Heart left ventricle (tissue), 16 donors: ENCODE measurements around the gene ABHD1. TPM values are rescaled to one million over a fixed set of nuclear protein-coding genes. Genes with fewer than 3 reads are reported as not detected.

Experiments
- ATAC-seq, 4 donors: fragments of 200-7000 bp; cut with Tn5 transposase; one replicate each; pipeline ENCODE4 v1.9.1; 2020 to 2022; ENCODE audit warnings: moderate library complexity in 4 of 4, mild to moderate bottlenecking in 3 of 4, moderate number of reproducible peaks in 1 of 4
- DNase-seq, 5 donors: peaks; one replicate each; pipeline ENCODE4 v3.0.0-alpha.2; 2020
- H3K27ac ChIP-seq, 12 donors: fragments of 200-600 bp; sonication (generic) in 4 of 12; one replicate each; pipeline versions ENCODE4 v1.5.0 to v1.8.0; 2016 to 2022; ENCODE audit warnings: mild to moderate bottlenecking in 2 of 12
- H3K27me3 ChIP-seq, 9 donors: fragments of 200-600 bp; sonication (generic) in 2 of 9; one replicate each; pipeline versions ENCODE4 v1.5.1 to v1.8.0; 2016 to 2022; ENCODE audit warnings: mild to moderate bottlenecking in 3 of 9
- H3K36me3 ChIP-seq, 9 donors: fragments of 200-600 bp; sonication (generic) in 2 of 9; one replicate each; pipeline versions ENCODE4 v1.5.0 to v1.8.0; 2018 to 2022; ENCODE audit warnings: mild to moderate bottlenecking in 2 of 9
- H3K4me1 ChIP-seq, 12 donors: fragments of 200-600 bp; sonication (generic) in 4 of 12; one replicate each; pipeline versions ENCODE4 v1.5.0 to v1.8.0; 2016 to 2022; ENCODE audit warnings: mild to moderate bottlenecking in 3 of 12
- H3K4me3 ChIP-seq, 12 donors: fragments of 200-600 bp; sonication (generic) in 4 of 12; one replicate each; pipeline versions ENCODE4 v1.5.0 to v1.8.0; 2017 to 2022; ENCODE audit warnings: mild to moderate bottlenecking in 9 of 12, moderate library complexity in 4 of 12
- H3K9me3 ChIP-seq, 12 donors: fragments of 200-600 bp; sonication (generic) in 4 of 12; one replicate each; pipeline versions ENCODE4 v1.5.0 to v1.8.0; 2016 to 2022; ENCODE audit warnings: mild to moderate bottlenecking in 1 of 12
- POLR2A ChIP-seq, 2 donors: fragments of 450-650 bp; IDR thresholded peaks; one replicate each; pipeline ENCODE4 v1.6.1; 2017; ENCODE audit warnings: antibody characterized with exemption in 2 of 2, mild to moderate bottlenecking in 2 of 2, moderate library complexity in 2 of 2
- WGBS, 4 donors: extraction: QIAGEN DNeasy Blood & Tissue Kit in 2 of 4; methylation state at CpG; one replicate each; pipeline versions ENCODE4 v1.1.5 to v1.1.7; 2013 to 2018; 5-methylcytosine and 5-hydroxymethylcytosine counted together
- intact Hi-C, 10 donors: fragments of 100-400 bp; cut with DNase I; formaldehyde crosslinking; loops; one replicate each; pipeline versions ENCODE4 v1.11.1 to v1.14.2; 2022
- polyA plus RNA-seq, 2 donors: library from polyadenylated mRNA; stranded (reverse); fragments of 200-250 nt; gene quantifications; one replicate each; pipeline ENCODE4 v1.2.3, GENCODE V29; 2013
- total RNA-seq, 9 donors: library from RNA; depleted of rRNA in 2 of 9; stranded (reverse); fragments of >200 nt in 2 of 9; fragmentation: NEBNext Ultra II Directional in 3 of 9; extraction: Animal tissue kit (Norgen Biotek cat#: 25700) in 3 of 9; gene quantifications; one replicate each; pipeline versions ENCODE4 v1.1.0 to v1.2.4, GENCODE V29; 2016 to 2023
- TF ChIP-seq, protein P1 (sequence below), 12 donors: fragments of 200-600 bp; sonication (generic) in 4 of 12; IDR thresholded peaks; one replicate each; pipeline versions ENCODE4 v1.5.0 to v1.8.0; 2018 to 2022; ENCODE audit warnings: antibody characterized with exemption in 12 of 12, mild to moderate bottlenecking in 5 of 12
- donor health status: ischemic (EF 13 %, LVEDD 7.1; RV severe dilation, severe dysfunction).
- donor health status: healthy with polysubstance abuse.
- donor health status: DM: no; HTN: yes; CAD: no.
- donor health status: DM: no; HTN: no; CAD: no.
- donor health status: ischemic (EF 25% LVEDD 6.9; RV normal size, moderate dysfunction).
- donor health status: ischemic (EF 25% LVEDD 5.7; RV mildly dilated, moderate dysfunction).
- donor health status: healthy.
- donor health status: DM: yes; HTN: yes; CAD: no.
- donor health status: ischemic (EF 35%, LVEDD 5.7; RV mildly dilated, moderate dysfunction).
- donor health status: nonischemic (EF 11% LVEDD 7.7; RV severe dilation, severe dysfunction).
- donor health status: DM: yes; HTN: yes; CAD: no.
- donor health status: PGD.
- donor health status: ischemic (EF 29% LVEDD 5.4; RV normal size, mild dysfunction).
- donor health status: nonischemic (EF 23%, LVEDD 6.1; RV moderate dilation, normal function).

The ABHD1 gene
- total and polyA plus RNA-seq, 11 donors, result 0.47 to 6.2 (median 2.0) TPM; not detected in 1

DNA sequence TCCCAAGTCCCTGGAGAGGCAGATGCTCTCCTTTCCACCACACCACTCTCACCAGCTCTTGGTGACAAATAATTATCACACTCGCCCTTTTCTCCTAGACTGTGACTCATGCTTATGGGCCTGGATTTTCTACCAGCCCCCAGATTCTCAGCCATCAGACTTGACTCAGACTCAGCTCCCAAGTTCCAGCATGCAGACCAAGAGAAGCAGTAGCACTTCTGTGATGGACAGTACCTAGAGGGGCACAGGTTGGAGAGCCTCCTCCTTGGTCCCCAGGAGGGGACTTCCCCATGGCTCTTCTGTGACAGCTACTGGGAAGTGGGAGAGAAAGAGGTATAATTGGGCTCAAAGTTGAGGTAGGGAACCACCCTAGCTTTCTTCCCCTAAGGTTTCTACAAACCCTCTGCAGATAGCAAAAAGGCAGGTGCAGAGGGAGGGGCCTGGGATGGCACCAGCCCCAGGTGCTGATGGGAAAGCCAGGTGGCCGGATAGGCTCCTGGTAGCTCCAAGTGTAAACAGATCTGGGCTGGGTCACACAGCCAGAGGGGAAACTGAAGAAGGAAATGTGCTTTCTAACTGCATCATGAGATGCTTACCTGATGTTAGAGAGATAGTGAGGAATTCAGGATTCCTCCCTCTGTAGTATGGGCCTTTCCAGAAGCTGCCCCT is 29.3 kb downstream of the ABHD1 start:
- no peak for DNase-seq
- no peaks in the 10 kb centered on the region for H3K9me3 ChIP-seq
- no peak for TF ChIP-seq POLR2A (IDR thresholded peaks at IDR 0.05)
- TF ChIP-seq, protein P1, sequence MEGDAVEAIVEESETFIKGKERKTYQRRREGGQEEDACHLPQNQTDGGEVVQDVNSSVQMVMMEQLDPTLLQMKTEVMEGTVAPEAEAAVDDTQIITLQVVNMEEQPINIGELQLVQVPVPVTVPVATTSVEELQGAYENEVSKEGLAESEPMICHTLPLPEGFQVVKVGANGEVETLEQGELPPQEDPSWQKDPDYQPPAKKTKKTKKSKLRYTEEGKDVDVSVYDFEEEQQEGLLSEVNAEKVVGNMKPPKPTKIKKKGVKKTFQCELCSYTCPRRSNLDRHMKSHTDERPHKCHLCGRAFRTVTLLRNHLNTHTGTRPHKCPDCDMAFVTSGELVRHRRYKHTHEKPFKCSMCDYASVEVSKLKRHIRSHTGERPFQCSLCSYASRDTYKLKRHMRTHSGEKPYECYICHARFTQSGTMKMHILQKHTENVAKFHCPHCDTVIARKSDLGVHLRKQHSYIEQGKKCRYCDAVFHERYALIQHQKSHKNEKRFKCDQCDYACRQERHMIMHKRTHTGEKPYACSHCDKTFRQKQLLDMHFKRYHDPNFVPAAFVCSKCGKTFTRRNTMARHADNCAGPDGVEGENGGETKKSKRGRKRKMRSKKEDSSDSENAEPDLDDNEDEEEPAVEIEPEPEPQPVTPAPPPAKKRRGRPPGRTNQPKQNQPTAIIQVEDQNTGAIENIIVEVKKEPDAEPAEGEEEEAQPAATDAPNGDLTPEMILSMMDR (IDR thresholded peaks at IDR 0.05), result no peak
- no peaks in the 10 kb centered on the region for H3K27me3 ChIP-seq
- intact Hi-C loops, result no loop called here
- H3K4me3 ChIP-seq, result no peak overlapping the region
- WGBS, 4 donors, result 77 to 93% (median 81%) methylated on average over 2 of the region's 2 CpGs
- ATAC-seq, result no peak
- H3K4me1 ChIP-seq, result no peaks in the 10 kb centered on the region
- H3K27ac ChIP-seq, result no peak overlapping the region
- H3K36me3 ChIP-seq, result no peaks in the 10 kb centered on the region

DNA sequence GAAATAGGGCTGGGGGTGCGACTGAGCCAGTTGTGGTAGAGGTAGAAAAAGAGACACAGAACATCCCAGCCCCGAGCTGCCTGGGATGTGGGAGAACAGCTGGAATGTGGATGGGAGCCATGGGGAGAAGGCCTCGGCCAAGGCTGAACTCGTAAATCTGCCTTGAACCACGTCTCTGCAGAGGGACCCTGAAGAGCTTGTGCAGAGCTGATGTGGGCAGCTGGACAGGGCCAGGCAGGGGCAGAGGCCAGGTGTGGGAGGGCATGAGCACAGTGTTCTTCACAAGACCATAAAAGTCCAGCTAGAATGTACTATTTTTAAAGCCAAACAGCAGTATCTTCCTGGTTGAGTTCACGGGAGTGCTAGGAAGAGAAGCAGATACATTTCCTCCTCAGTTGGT is 30.9 kb downstream of the ABHD1 start:
- DNase-seq (no peak), ATAC-seq (no peak)
- TF ChIP-seq, protein P1 (IDR thresholded peaks at IDR 0.05), result no peak
- TF ChIP-seq POLR2A (IDR thresholded peaks at IDR 0.05), result no peak
- Histone ChIP-seq H3K9me3 (no peaks in the 10 kb centered on the region), H3K27ac (no peak overlapping the region), H3K4me3 (no peak overlapping the region), H3K27me3 (peaks cover 0 to 5% (median 0%) of the 10 kb centered on the region in 9 donors), H3K4me1 (no peaks in the 10 kb centered on the region), H3K36me3 (no peaks in the 10 kb centered on the region)
- intact Hi-C loops, result no loop called here
- WGBS, 4 donors, result 66 to 73% (median 69%) methylated on average over 6 of the region's 6 CpGs

DNA sequence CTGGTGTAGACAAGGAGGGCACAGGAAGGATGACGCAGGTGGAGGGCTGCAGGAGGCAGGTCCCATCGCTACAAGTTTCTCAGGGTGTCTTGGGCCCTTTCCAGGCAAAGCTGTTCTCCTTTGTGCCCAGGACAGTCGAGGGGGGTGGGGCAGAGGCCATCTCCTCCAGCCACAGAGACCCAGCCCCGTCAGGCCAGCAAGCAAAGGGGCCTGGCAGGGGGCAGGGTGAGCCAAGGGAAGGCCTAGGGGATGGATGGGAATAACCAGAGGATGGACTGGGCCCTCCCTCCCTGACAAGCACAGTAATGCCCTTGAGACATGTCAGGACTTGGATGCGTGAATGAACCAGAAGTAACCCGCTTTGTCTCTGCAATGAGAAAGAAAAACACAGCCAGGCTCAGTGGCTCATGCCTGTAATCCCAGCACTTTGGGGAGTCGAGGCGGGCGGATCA is 31.5 kb downstream of the ABHD1 start:
- Histone ChIP-seq H3K36me3 (no peaks in the 10 kb centered on the region), H3K27me3 (peaks cover 0 to 5% (median 0%) of the 10 kb centered on the region in 9 donors), H3K27ac (no peak overlapping the region), H3K4me3 (no peak overlapping the region), H3K4me1 (no peaks in the 10 kb centered on the region), H3K9me3 (no peaks in the 10 kb centered on the region)
- WGBS, 4 donors, result 71 to 83% (median 78%) methylated on average over 9 of the region's 9 CpGs
- no peak for DNase-seq
- TF ChIP-seq POLR2A (IDR thresholded peaks at IDR 0.05), result no peak
- TF ChIP-seq, protein P1 (IDR thresholded peaks at IDR 0.05), result no peak
- no peak for ATAC-seq
- intact Hi-C loops, result no loop called here

DNA sequence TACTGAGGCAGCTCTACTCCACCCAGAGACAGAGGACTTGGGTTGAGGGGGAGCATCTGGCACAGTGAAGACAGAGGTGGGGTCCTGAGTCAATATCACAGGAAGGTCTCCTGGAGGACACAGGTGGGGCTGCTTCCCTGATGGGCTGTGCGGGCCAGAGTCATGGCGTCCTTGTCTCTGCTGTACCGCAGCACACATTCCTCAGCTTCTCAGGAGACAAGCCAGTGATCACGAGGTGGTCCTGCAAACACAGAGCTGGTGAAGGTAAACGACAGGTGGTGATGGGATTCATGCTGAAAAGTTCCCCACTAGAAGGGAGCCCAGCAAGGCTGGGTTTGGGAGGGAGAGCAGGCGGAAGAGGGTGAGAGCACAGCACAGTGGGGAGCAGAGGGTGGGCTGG is 34.9 kb downstream of the ABHD1 start:
- Histone ChIP-seq H3K4me1 (no peaks in the 10 kb centered on the region), H3K27me3 (peaks cover 0 to 8% (median 0%) of the 10 kb centered on the region in 9 donors), H3K27ac (no peak overlapping the region), H3K4me3 (no peak overlapping the region), H3K9me3 (no peaks in the 10 kb centered on the region), H3K36me3 (no peaks in the 10 kb centered on the region)
- TF ChIP-seq, protein P1 (IDR thresholded peaks at IDR 0.05), result no peak
- TF ChIP-seq POLR2A (IDR thresholded peaks at IDR 0.05), result no peak
- DNase-seq (no peak), ATAC-seq (no peak)
- intact Hi-C loops, result no loop called here
- 57 to 69% (median 66%) methylated on average over 6 of the region's 6 CpGs for WGBS, 4 donors
